Mucosa of gallbladder (tissue), 1 donor: ENCODE results near the gene FANCF. TPM values are rescaled to one million over a fixed set of nuclear protein-coding genes. Genes with fewer than 3 reads are reported as not detected.

ENCODE experiments used
- DNase-seq: peaks from one replicate; pipeline ENCODE4 v3.0.0-alpha.2; 2020; ENCODE audit warnings: low spot score
- total RNA-seq: library from RNA; stranded (reverse); gene quantifications from one replicate; pipeline ENCODE4 v1.2.1, GENCODE V29; 2021
- donor health status: DM: no; HTN: no; CAD: no.

FANCF gene
- total RNA-seq, 1 donor from 2014 or later: 17.0 TPM

DNA sequence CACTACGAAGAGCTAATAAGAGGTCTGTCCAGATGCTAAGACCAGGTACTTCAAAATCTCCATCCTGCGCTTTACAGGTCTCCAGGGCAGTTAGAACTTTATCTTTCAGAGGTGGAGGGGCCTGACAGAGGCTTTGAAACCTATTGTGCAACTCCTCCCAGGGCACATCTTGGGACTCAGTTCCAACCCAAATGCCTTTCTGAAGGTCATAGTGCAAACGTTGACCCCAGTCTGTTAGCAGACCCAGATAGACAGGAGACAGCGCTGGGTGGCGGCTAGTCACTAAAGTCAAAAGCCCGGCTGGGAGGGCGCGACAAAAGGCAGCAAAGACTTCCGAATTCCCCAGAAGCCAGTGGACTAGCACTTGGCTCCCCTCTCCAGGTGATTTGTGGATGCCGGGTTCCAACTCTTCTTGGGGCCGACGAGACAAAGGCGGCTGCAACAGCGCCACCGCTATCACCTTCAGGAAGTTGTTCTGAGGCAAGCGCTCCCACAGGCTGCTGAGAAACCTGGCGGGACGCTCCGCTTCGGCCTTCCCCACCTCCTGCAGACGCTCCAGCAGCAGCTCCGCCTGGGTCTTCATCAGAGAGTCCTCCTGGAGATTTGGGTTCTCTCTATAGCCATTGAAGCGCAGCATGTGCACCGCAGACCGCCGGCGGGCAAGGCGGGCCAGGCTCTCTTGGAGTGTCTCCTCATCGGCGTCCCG, 728 bp downstream of the FANCF start:
- DNase-seq: peak; percentile 64

DNA sequence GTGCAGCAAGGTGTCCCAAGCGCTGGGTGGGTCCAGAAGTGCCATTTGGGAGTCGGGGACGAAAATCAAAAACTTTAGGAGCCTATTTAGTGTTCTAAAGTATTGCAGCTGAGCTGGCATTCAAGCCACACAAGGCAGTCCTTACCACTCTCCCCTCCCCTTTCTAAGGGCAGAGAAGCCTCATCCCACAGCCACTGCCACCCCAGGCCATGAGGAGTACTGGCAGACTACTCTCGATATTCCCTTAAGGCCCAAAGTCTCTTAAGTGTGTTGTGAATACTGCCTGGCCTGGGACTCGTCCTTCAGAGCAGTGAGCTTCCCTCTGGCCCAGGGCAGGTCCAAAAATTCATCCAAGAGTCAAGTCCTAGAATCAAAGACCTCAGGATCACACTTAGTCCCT, 7.8 kb downstream of the FANCF start:
- no peak for DNase-seq

DNA sequence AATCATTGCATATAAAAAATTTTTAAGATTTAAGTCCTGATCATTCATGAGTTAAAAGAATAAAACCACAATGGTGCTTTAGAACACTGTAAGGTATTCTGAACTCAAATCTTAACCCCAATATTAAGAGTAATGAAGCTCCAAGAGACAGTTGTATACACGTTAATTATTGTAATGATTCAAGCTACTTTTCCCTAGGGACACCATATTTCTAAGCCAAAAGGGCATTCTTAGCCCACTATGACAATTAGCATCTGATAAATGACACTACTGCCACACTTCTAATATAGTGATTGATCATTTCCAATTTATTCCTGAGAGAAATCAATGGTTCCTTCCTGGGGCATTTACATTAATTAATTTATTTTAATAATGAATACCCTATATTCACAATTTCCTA, 21.7 kb downstream of the FANCF start:
- no peak for DNase-seq

DNA sequence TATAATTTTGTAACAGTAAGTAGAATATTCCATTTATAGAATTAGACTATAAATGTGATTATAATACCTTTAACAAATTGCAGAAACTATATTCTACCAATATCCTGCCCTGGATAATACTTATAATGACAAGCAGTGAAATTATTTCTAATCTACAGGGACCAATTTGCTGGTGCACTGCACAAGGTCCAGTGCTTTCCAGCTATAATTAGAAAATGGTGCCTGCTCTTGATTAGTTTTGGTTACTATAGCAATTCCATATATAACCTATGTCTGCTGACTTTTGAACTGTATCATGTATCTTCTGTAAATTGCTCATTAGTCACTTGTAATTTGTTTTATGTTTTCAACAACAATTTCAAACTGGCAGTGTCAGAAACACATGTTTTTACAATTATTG, 23.1 kb downstream of the FANCF start:
- no peak for DNase-seq

DNA sequence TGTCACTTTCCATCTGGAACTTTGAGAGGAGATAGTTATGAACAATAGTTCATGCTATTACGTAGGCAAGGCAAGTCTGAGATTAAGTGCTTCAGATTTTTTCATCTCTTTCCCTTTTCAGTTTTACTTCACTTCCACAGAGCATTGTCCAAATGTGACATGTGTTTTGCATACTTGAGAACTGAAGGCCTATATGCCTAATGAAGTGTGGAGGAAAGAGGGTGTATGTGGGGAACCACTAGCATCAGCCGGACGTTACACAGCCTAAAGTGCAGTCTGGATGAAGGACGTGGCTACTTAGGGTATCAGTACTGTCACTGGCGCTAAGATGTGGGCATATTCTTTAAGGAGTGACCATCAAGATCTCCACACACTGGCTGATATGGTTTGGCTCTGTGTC, 26.2 kb downstream of the FANCF start:
- DNase-seq: no peak

DNA sequence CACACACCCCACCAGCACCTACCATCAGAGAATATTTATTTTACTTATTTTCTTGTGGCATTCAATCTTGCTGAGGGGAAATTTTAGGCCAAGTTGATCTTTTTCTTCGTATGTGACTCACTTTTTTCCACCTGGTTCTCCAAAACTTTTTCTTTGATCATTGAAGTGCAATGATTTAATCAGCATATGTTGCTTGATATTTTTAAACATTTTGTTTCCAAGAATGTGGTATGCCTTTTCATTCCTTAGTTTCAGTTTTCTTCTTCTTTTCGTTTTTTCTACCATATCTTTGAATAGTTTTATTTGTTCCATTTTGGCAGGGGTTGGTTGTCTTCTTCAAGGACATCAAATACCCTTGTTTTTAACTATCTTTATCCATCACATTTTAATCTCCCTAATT, 28.6 kb downstream of the FANCF start:
- DNase-seq: no peak

DNA sequence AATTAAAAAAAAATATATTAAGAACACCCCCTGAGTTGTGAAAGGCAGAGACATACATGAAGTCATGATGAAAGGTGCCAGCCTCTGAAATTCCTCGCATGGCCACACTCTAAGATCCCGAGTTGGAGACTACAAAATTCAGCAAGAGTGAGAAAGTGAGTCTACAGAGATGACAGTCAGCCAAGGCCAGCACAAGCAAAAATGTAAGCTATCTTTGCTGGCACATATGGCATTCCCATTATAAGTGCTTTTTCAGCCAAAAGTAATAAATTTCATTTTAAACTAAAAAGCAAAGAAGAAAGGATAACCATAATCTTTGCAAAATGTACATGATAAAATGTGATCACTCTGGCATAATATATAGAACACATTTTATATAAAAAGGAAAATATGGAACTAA, 40.6 kb downstream of the FANCF start:
- no peak for DNase-seq

DNA sequence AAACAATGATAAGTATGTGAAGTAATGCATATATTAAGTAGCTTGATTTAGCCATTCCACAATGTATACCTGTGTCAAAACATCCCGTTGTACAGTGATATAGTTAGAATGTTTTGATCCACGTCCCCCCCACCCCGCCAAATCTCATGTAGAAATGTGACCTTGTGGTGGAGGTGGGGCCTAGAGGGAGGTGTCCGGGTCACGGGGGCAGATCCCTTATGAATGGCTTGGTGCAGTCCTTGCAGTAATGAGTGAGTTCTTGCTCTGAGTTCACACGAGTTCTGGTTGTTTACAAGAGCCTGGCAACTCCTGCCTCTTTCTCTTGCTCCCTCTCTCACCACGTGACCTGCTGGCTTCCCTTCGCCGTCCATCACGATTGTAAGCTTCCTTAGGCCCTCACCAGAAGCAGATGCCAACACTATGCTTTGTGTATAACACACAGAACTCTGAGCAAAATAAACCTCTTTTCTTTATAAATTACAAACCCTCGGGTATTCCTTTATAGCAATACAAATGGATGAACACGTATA, 41.6 kb downstream of the FANCF start:
- DNase-seq: no peak

DNA sequence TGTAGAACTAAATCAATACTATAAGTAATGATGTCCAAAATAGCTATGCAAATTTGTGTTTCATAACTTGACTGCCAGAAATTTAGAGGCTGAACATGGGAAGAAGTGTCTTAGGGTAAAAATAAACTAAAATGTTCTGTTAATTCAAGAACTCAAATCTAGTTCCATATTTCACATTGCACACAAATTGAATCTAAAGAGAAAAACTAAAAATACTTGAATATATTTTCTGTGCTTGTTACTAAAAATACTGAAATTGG, 43.5 kb downstream of the FANCF start:
- no peak for DNase-seq

DNA sequence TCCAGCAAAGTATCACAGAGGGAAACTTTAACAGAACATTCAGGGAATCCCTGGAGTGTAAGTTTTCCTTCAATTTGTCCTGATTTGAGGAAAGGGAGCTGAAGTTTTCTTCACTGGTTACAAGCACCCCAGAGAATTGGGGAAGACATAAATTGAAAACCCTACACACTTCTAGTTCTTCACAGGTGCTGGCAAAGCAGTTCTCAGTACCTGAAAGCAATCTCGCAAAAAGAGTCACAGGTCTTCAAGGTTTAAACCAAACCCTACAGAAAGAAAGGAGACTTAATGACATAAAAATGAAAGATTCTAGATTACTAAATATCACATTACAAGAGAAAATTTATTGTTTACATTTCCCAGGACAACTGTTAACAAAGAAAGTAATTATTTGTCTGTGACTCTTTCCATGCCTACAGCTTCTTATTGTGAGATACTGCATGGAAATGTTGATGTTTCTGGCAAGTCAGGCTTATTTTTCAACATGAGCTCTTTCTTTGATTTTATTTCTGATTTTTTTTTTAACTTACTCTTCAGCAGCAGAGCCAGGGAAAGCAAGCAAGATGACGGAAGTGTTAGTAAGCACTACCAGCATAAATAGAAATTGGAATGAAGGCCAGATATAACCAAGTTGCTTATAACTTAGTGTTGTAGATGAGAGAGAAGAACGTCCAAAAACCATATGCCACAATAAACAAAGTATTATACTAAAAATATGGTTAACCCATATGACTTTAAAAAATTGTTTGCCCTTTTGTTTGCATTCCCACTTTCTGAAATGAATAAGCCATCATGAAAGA, 44.1 kb downstream of the FANCF start:
- no peak for DNase-seq

DNA sequence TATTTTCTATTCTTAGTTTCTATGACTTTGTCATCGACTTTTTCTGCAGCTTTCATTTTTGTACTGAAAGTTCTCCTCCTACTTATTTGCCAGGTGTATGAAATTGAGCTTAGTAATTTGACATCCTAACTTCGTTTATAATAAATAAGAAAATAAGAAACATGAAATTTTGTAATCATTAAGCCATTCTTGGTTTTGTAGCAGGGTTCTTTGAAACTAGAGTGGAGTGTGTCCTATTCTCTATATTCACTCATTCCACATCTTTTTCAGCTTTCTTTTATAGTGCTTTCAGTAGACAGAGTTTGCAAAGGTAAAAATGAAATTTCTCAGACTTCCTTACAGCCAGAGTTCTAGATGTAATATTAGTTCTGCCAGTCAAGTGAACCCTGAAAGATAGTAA, 47.8 kb downstream of the FANCF start:
- DNase-seq: no peak

Other genes with a start within 250 kb of the FANCF start
- gene GAS2, start 40.8 kb upstream of the FANCF start, total RNA-seq: 3.3 TPM
- 34.8 TPM for gene SVIP, start 204.0 kb upstream of the FANCF start, total RNA-seq
- not detected for gene CCDC179, start 234.7 kb upstream of the FANCF start, total RNA-seq